ENCODE results near the gene PSMD13. TPM values are rescaled to one million over a fixed set of nuclear protein-coding genes. Genes with fewer than 3 reads are reported as not detected.

Gene PSMD13
- total RNA-seq, 1 experiment from 2014 or later: 179 TPM

DNA sequence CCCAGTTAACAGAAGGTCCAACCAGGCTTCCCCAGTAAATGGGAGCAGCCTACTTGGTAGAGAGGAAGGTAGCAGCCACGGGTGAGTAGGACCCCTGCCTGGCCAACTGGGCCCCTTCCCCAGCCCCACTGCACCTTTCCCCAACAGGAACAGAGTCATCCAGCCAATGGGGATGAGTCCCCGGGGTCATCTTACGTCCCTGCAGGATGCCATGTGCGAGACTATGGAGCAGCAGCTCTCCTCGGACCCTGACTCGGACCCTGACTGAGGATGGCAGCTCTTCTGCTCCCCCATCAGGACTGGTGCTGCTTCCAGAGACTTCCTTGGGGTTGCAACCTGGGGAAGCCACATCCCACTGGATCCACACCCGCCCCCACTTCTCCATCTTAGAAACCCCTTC lies 22.7 kb upstream of the PSMD13 start (continued):
- TF ChIP-seq SP1 (IDR thresholded peaks at IDR 0.05; ENCODE audit: low read depth) (no peak), JUND (IDR thresholded peaks at IDR 0.05) (no peak), POLR2A (IDR thresholded peaks at IDR 0.05; ENCODE audit: borderline replicate concordance, extremely low read depth, insufficient read depth, insufficient read length) (no peak), EGR1 (IDR thresholded peaks at IDR 0.05; ENCODE audit: low read depth) (no peak)

DNA sequence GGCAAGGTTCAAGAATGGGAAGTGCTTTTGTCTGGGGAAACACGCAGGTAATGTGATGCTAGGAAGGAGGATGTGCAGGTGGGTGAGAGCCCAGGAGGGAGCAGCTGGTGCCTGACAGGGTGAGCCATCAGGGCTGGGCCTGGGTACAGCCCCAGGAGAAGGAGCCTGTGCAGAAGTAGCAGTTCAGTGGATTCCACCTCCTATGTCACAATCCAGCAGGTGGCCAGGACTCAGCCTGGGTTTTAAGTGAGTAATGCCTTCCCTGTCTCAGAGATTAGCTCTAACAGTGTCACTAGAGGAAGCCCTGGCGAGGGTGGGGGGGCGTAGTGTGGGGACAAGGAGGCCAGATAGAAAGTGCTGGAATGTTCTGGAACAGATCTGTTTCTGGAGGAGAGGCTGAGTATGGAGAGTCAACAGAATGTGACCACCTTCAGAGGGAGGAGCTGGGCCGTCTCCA lies 21.2 kb upstream of the PSMD13 start:
- Histone ChIP-seq H3K4me2 (ENCODE audit: low read length) (no peak overlapping the region), H3K27ac (ENCODE audit: low read depth, low read length) (peak overlapping the region; percentile 25; the same call in 1 of the 2 replicates), H3K36me3 (ENCODE audit: control insufficient read depth in 1 of 2, insufficient read depth in 2 of 2, low read length in 2 of 2) (peaks cover 30 to 35% of the 10 kb centered on the region in 2 experiments), H3K9me3 (ENCODE audit: control insufficient read depth in 1 of 2, insufficient read depth in 1 of 2, low read depth in 1 of 2, low read length in 2 of 2) (no peaks in the 10 kb centered on the region), H3K27me3 (ENCODE audit: insufficient read depth, low read length) (no peaks in the 10 kb centered on the region), H2AFZ (ENCODE audit: low read depth, low read length, poor library complexity, severe bottlenecking) (no peak overlapping the region), H3K4me1 (ENCODE audit: control insufficient read depth in 1 of 2, insufficient read depth in 2 of 2, low read length in 2 of 2) (peaks cover 0 to 8% of the 10 kb centered on the region in 2 experiments; a peak in 2 of 4 replicates), H4K20me1 (ENCODE audit: insufficient read depth) (no peaks in the 10 kb centered on the region), H3K9me2 (ENCODE audit: insufficient read depth) (no peaks in the 10 kb centered on the region), H3K9ac (ENCODE audit: low read length) (no peak overlapping the region), H3K4me3 (replicated peaks in 1 of 2; ENCODE audit: low read depth in 1 of 2, low read length in 2 of 2) (no peak overlapping the region), H3K79me2 (ENCODE audit: insufficient read depth, low read length) (peaks cover 18% of the 10 kb centered on the region)
- intact Hi-C loops (cut with micrococcal nuclease): no loop called here
- DNase-seq (ENCODE audit: low read depth, low spot score) (no peak), ATAC-seq (peak; percentile 26; the same call in 1 of the 2 replicates)
- TF ChIP-seq SIN3A (IDR thresholded peaks at IDR 0.05; ENCODE audit: low read depth): no peak
- RAD21 ChIA-PET (ENCODE audit: low non-redundant PET in 1 of 2, low total read pairs in 2 of 2, uncharacterized antibody in 2 of 2, unreplicated experiment in 2 of 2): no interaction called here
- BruUV-seq (replicated peaks): no TSS peak
- POLR2A ChIA-PET: no interaction called here
- CTCF ChIA-PET: no interaction called here

DNA sequence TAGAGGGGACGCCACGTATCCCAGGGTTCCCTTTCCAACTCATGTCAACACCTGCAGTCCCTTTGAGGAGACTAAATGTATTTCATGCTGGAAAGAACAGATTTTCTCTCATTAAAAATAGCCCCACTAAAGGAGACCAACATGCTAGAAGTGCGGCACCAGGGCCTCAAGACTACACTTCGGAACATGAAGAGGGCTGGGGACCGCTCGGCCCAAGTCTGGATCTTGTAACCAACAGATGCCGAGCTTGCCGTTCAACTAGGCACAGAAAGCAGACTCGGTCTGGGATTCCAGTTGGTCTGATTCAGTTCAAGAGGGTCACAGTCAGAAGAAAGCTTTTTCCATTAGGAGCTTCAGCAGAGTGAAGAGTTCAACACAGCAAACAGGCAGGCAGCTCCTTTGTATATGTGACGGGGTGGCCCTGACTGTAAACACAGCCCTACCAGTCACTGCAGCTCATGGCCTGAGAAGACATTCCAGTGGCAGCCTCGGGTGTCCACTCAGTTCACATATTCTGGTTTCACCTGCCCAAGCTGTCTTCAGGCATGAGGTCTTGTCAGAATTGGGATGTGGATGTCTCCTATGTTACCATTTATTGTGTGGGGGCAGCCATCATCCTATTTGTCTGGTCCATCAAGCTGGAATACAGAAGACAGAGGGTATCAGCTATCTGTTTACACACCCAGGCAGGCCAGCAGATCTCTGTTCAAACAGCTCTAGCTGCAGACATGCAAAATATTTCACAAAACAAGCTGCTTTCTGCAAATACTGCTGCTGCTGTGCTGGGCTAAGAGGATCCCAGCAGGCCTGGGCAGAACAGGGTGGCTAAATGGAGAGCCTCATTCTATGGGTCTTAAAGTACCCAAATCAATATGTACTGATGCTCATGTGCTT lies 20.4 kb upstream of the PSMD13 start:
- intact Hi-C loops (cut with micrococcal nuclease): no loop called here
- Histone ChIP-seq H3K36me3 (ENCODE audit: control insufficient read depth in 1 of 2, insufficient read depth in 2 of 2, low read length in 2 of 2) (peaks cover 23 to 28% of the 10 kb centered on the region in 2 experiments), H3K4me1 (ENCODE audit: control insufficient read depth in 1 of 2, insufficient read depth in 2 of 2, low read length in 2 of 2) (peaks cover 0 to 8% of the 10 kb centered on the region in 2 experiments; a peak in 2 of 4 replicates), H3K9me2 (ENCODE audit: insufficient read depth) (no peaks in the 10 kb centered on the region), H3K4me3 (replicated peaks in 1 of 2; ENCODE audit: low read depth in 1 of 2, low read length in 2 of 2) (no peak overlapping the region), H3K9ac (ENCODE audit: low read length) (no peak overlapping the region), H3K27ac (ENCODE audit: low read depth, low read length) (no peak overlapping the region), H3K27me3 (ENCODE audit: insufficient read depth, low read length) (no peaks in the 10 kb centered on the region), H4K20me1 (ENCODE audit: insufficient read depth) (no peaks in the 10 kb centered on the region), H3K79me2 (ENCODE audit: insufficient read depth, low read length) (peaks cover 11% of the 10 kb centered on the region; the same call in 1 of the 2 replicates), H3K4me2 (ENCODE audit: low read length) (no peak overlapping the region), H2AFZ (ENCODE audit: low read depth, low read length, poor library complexity, severe bottlenecking) (no peak overlapping the region), H3K9me3 (ENCODE audit: control insufficient read depth in 1 of 2, insufficient read depth in 1 of 2, low read depth in 1 of 2, low read length in 2 of 2) (no peaks in the 10 kb centered on the region)
- ATAC-seq (no peak), DNase-seq (ENCODE audit: low read depth, low spot score) (no peak)
- POLR2A ChIA-PET: no interaction called here
- BruUV-seq (replicated peaks): TSS peak; percentile 42
- RAD21 ChIA-PET (ENCODE audit: low non-redundant PET in 1 of 2, low total read pairs in 2 of 2, uncharacterized antibody in 2 of 2, unreplicated experiment in 2 of 2): no interaction called here
- CTCF ChIA-PET: no interaction called here
- no peak for TF ChIP-seq FOSL1 (IDR thresholded peaks at IDR 0.05; ENCODE audit: low read depth)
- TF ChIP-seq EZH2phosphoT487 (IDR thresholded peaks at IDR 0.05; ENCODE audit: borderline replicate concordance): no peak
- no peak for TF ChIP-seq SP1 (IDR thresholded peaks at IDR 0.05; ENCODE audit: low read depth)
- no peak for TF ChIP-seq SIN3A (IDR thresholded peaks at IDR 0.05; ENCODE audit: low read depth)
- TF ChIP-seq ELF1 (IDR thresholded peaks at IDR 0.05; ENCODE audit: borderline replicate concordance, low read depth): no peak

All from HCT116 (cell line).